ENCODE data around the gene XPNPEP1.

The XPNPEP1 gene

DNA sequence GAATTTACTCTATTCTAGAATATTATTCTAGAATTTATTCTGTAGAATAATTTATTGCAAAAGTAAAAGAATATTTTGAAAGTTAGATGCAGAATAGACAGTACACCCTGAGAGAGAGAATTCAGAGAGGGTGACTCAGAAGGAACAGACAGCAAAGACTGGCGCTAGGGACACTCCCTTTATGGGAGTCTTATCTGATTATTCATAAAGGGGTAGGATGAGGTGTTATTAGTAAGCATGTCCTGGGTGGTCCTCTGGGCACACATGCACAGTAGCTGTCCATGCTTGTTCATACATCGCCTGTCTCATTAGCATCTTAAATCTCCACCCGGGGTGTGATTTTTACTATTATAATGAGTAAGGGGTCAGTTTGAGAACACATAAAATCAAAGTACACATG lies 100.1 kb downstream of the XPNPEP1 start:
- no peak overlapping the region for H3K4me3 ChIP-seq (ENCODE audit: low read length)
- H3K36me3 ChIP-seq (ENCODE audit: control insufficient read depth, insufficient read depth, low read length), result no peaks in the 10 kb centered on the region
- no peak overlapping the region for H3K27ac ChIP-seq (ENCODE audit: low read depth, low read length)
- no peaks in the 10 kb centered on the region for H3K27me3 ChIP-seq (ENCODE audit: control insufficient read depth, insufficient read depth, low read length)
- H3K4me1 ChIP-seq (ENCODE audit: control insufficient read depth, insufficient read depth, low read length), result no peaks in the 10 kb centered on the region
- H3K9ac ChIP-seq (ENCODE audit: low read length), result no peak overlapping the region

DNA sequence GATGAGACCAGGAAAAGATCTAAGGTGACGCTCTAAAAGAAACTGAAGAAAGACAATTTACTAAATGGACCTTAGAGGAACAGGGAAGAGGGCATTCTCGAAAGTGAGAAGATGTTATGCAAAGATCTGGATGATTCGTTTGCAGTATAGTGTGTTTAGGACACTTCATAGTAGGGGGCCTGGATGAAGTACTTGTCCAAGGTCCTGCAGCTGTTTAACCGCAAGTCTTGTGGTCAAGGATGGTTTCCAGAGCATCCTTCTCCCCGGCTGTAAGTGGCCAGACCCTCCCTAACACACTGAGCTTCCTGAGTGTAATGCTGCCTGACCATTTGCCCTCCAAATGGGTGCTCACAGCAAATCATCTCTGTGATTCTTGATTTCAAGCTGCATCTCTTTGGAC lies 101.6 kb downstream of the XPNPEP1 start:
- no peak overlapping the region for H3K9ac ChIP-seq (ENCODE audit: low read length)

DNA sequence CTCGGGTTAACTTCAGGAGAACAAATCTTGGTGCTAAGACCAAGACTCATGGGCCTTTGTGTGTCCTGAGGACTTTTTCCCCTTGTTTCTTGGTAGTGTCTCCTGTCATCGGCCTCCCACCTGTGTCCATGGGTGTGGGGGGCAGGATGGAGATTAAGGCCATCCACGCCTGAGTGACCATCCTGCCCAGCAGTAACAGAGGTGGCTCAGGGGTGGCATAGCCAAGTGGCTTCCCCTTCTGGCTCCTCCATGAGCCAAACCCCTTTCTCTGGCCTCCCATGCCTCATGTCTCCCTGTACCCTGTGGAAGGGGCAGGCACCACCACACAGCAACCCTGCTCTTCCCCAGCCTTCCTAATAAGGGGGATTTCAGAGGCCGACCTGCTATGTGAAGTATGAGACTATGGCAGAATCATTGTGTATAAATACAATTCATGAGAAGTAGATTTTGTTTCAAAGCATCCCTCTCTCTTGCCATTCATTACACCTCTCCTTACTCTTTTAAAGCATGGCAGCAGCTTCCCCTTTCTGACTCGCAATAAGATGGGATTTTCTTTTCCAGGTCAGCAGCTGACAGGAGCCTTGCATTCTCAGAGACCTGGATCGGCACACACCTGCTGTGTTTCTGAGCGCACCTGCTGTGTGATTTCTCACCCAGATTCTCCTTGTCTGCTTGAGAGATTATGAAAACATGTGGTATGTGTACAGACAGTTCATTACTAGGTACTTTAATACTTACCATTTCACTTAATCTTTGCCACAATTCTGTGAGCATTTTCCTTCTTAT lies 102.5 kb downstream of the XPNPEP1 start:
- H3K36me3 ChIP-seq (ENCODE audit: control insufficient read depth, insufficient read depth, low read length), result no peaks in the 10 kb centered on the region
- H3K27me3 ChIP-seq (ENCODE audit: control insufficient read depth, insufficient read depth, low read length), result no peaks in the 10 kb centered on the region
- H3K4me3 ChIP-seq (ENCODE audit: low read length), result no peak overlapping the region
- no peaks in the 10 kb centered on the region for H3K4me1 ChIP-seq (ENCODE audit: control insufficient read depth, insufficient read depth, low read length)
- H3K9ac ChIP-seq (ENCODE audit: low read length), result no peak overlapping the region
- H3K27ac ChIP-seq (ENCODE audit: low read depth, low read length), result no peak overlapping the region

More for the DNA sequence above, 101.6 kb downstream of the XPNPEP1 start:
- Histone ChIP-seq H3K27ac (ENCODE audit: low read depth, low read length) (no peak overlapping the region), H3K36me3 (ENCODE audit: control insufficient read depth, insufficient read depth, low read length) (no peaks in the 10 kb centered on the region), H3K4me3 (ENCODE audit: low read length) (no peak overlapping the region), H3K4me1 (ENCODE audit: control insufficient read depth, insufficient read depth, low read length) (no peaks in the 10 kb centered on the region), H3K27me3 (ENCODE audit: control insufficient read depth, insufficient read depth, low read length) (no peaks in the 10 kb centered on the region)

DNA sequence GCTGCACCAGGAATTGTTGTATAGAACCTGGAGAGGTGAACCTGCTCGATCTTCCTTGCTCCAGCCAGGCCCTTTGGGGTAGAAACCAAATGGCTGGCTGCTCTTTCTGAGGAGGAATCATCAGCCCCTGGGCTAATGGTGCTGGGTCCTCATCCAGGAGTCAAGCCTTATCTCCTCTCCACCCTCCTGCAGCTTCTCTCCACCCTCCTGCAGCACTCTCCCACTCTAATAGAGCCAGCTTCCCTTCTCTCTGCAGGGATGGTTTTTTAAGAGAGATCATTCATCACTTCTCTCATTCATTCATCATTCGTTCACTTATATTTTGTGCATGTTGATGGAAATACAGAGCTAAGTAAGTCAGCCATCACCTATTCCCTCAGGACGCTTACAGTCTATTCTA lies 103.5 kb downstream of the XPNPEP1 start:
- H3K4me1 ChIP-seq (ENCODE audit: control insufficient read depth, insufficient read depth, low read length), result no peaks in the 10 kb centered on the region
- H3K27me3 ChIP-seq (ENCODE audit: control insufficient read depth, insufficient read depth, low read length), result no peaks in the 10 kb centered on the region
- H3K9ac ChIP-seq (ENCODE audit: low read length), result no peak overlapping the region
- no peaks in the 10 kb centered on the region for H3K36me3 ChIP-seq (ENCODE audit: control insufficient read depth, insufficient read depth, low read length)
- H3K4me3 ChIP-seq (ENCODE audit: low read length), result no peak overlapping the region
- no peak overlapping the region for H3K27ac ChIP-seq (ENCODE audit: low read depth, low read length)

All from rectal smooth muscle tissue (tissue), 1 donor.